H9 (cell line): ENCODE measurements around the gene IQSEC1. TPM values are rescaled to one million over a fixed set of nuclear protein-coding genes. Genes with fewer than 3 reads are reported as not detected.

Experiments used
- DNase-seq: peaks from one replicate; pipeline ENCODE4 v3.0.0-alpha.2; 2017
- H2AFZ ChIP-seq: one replicate; pipeline ENCODE4 v1.6.1; 2013; ENCODE audit warnings: mild to moderate bottlenecking, low read length, control low read depth, moderate library complexity
- H2AK5ac ChIP-seq: 2 replicates; pipeline ENCODE4 v1.6.1; 2013; ENCODE audit warnings: low read length, control low read depth, mixed read lengths; ENCODE audit not compliant: insufficient read length
- H2BK120ac ChIP-seq: one replicate; pipeline ENCODE4 v1.6.1; 2013; ENCODE audit warnings: low read depth, mild to moderate bottlenecking, low read length, control low read depth, inconsistent platforms; ENCODE audit not compliant: poor library complexity, severe bottlenecking
- H2BK12ac ChIP-seq: 2 replicates; pipeline ENCODE4 v1.6.1; 2013; ENCODE audit warnings: low read length, control low read depth, mixed read lengths, low read depth; ENCODE audit not compliant: insufficient read length
- H2BK15ac ChIP-seq: 2 replicates; pipeline ENCODE4 v1.6.1; 2013; ENCODE audit warnings: low read depth, low read length, control low read depth
- H2BK20ac ChIP-seq: one replicate; pipeline ENCODE4 v1.6.1; 2013; ENCODE audit warnings: low read depth, mild to moderate bottlenecking, low read length, control low read depth, inconsistent platforms; ENCODE audit not compliant: poor library complexity, severe bottlenecking
- H2BK5ac ChIP-seq: 2 replicates; pipeline ENCODE4 v1.6.1; 2013; ENCODE audit warnings: low read length, control low read depth, mixed read lengths; ENCODE audit not compliant: insufficient read length
- H3K14ac ChIP-seq: 2 replicates; pipeline ENCODE4 v1.6.1; 2013; ENCODE audit warnings: low read length, control low read depth; ENCODE audit not compliant: insufficient read depth
- H3K18ac ChIP-seq: 2 replicates; pipeline ENCODE4 v1.6.1; 2013; ENCODE audit warnings: low read depth, mild to moderate bottlenecking, mixed read lengths, low read length, control low read depth; ENCODE audit not compliant: insufficient read length
- H3K23ac ChIP-seq: 2 replicates; pipeline ENCODE4 v1.6.1; 2013; ENCODE audit warnings: low read length, control low read depth, mixed read lengths, low read depth; ENCODE audit not compliant: insufficient read length
- H3K23me2 ChIP-seq: 2 replicates; pipeline ENCODE4 v1.6.1; 2013; ENCODE audit warnings: low read depth, mild to moderate bottlenecking, mixed read lengths, low read length, control low read depth; ENCODE audit not compliant: insufficient read length, poor library complexity, severe bottlenecking
- H3K27ac ChIP-seq: 2 replicates; pipeline ENCODE4 v1.5.1; 2013; ENCODE audit warnings: low read length, control low read depth, mixed read lengths, low read depth; ENCODE audit not compliant: insufficient read length
- H3K27me3 ChIP-seq: 2 replicates; pipeline ENCODE4 v1.6.1; 2013; ENCODE audit warnings: low read length, control low read depth, inconsistent platforms; ENCODE audit not compliant: insufficient read depth
- H3K4ac ChIP-seq: 2 replicates; pipeline ENCODE4 v1.6.1; 2013; ENCODE audit warnings: low read depth, mild to moderate bottlenecking, control low read depth, inconsistent platforms, low read length, moderate library complexity
- H3K4me1 ChIP-seq: 2 replicates; pipeline ENCODE4 v1.6.1; 2013; ENCODE audit warnings: low read length, control low read depth, inconsistent platforms; ENCODE audit not compliant: insufficient read depth
- H3K4me2 ChIP-seq: 2 replicates; pipeline ENCODE4 v1.6.1; 2013; ENCODE audit warnings: low read length, control low read depth, mixed read lengths; ENCODE audit not compliant: insufficient read length, insufficient read depth
- H3K56ac ChIP-seq: 2 replicates; pipeline ENCODE4 v1.6.1; 2013; ENCODE audit warnings: low read depth, mild to moderate bottlenecking, mixed read lengths, low read length, control low read depth; ENCODE audit not compliant: insufficient read length
- H3K79me1 ChIP-seq: 2 replicates; pipeline ENCODE4 v1.6.1; 2013; ENCODE audit warnings: low read depth, mild to moderate bottlenecking, moderate library complexity, low read length, control low read depth, inconsistent platforms; ENCODE audit not compliant: insufficient read depth, poor library complexity, severe bottlenecking
- H3K79me2 ChIP-seq: 2 replicates; pipeline ENCODE4 v1.6.1; 2013; ENCODE audit warnings: low read length, control low read depth, inconsistent platforms; ENCODE audit not compliant: insufficient read depth
- H3K9ac ChIP-seq: 2 replicates; pipeline ENCODE4 v1.6.1; 2013; ENCODE audit warnings: low read length, control low read depth, mixed read lengths; ENCODE audit not compliant: insufficient read length; ENCODE audit errors: extremely low read depth
- H3K9me3 ChIP-seq: one replicate; pipeline ENCODE4 v1.6.1; 2013; ENCODE audit warnings: low read depth, low read length, inconsistent platforms; ENCODE audit not compliant: control insufficient read depth
- H3T11ph ChIP-seq: one replicate; pipeline ENCODE4 v1.6.1; 2013; ENCODE audit warnings: mild to moderate bottlenecking, low read length, control low read depth, inconsistent platforms
- H4K20me1 ChIP-seq: one replicate; pipeline ENCODE4 v1.6.1; 2013; ENCODE audit not compliant: control insufficient read depth, insufficient read length, insufficient read depth
- H4K5ac ChIP-seq: 2 replicates; pipeline ENCODE4 v1.6.1; 2013; ENCODE audit warnings: low read depth, mild to moderate bottlenecking, mixed read lengths, low read length, control low read depth; ENCODE audit not compliant: insufficient read length
- H4K8ac ChIP-seq: replicated peaks from 2 replicates; pipeline ENCODE4 v1.6.1; 2013; ENCODE audit warnings: low read length, control low read depth, mixed read lengths, low read depth; ENCODE audit not compliant: insufficient read length
- H4K91ac ChIP-seq: 2 replicates; pipeline ENCODE4 v1.6.1; 2013; ENCODE audit warnings: low read depth, mild to moderate bottlenecking, moderate library complexity, mixed read lengths, low read length, control low read depth; ENCODE audit not compliant: insufficient read length
- H3K27ac Mint-ChIP-seq, 3 experiments: 2 replicates in 2 of 3; 3 replicates in 1 of 3; pipeline ENCODE4 v1.8.0; 2020 to 2021; ENCODE audit warnings: mixed read lengths in 3 of 3, mild to moderate bottlenecking in 1 of 3, moderate library complexity in 1 of 3
- H3K27me3 Mint-ChIP-seq: 2 replicates; pipeline ENCODE4 v1.8.0; 2021; ENCODE audit warnings: low read depth, mild to moderate bottlenecking, moderate library complexity, mixed read lengths
- H3K36me3 Mint-ChIP-seq, 3 experiments: 2 replicates in 2 of 3; 3 replicates in 1 of 3; pipeline ENCODE4 v1.8.0; 2020 to 2021; ENCODE audit warnings: low read depth in 3 of 3, mixed read lengths in 3 of 3; ENCODE audit not compliant: insufficient read depth in 1 of 3
- H3K4me1 Mint-ChIP-seq, 2 experiments: 2 replicates each; pipeline ENCODE4 v1.8.0; 2020; ENCODE audit warnings: mixed read lengths in 2 of 2
- H3K4me3 Mint-ChIP-seq, 2 experiments: 2 replicates in 1 of 2; 3 replicates in 1 of 2; pipeline ENCODE4 v1.8.0; 2020 to 2021; ENCODE audit warnings: mild to moderate bottlenecking in 2 of 2, mixed read lengths in 2 of 2, moderate library complexity in 1 of 2
- H3K9me3 Mint-ChIP-seq, 2 experiments: 2 replicates in 1 of 2; 3 replicates in 1 of 2; pipeline ENCODE4 v1.8.0; 2020; ENCODE audit warnings: mild to moderate bottlenecking in 2 of 2, mixed read lengths in 2 of 2, moderate library complexity in 1 of 2
- WGBS: extraction: QIAGEN DNeasy Blood & Tissue Kit; methylation state at CpG from one replicate; pipeline ENCODE4 v1.1.7; 2013; ENCODE audit warnings: missing lambda C conversion rate, low lambda C conversion rate, mixed read lengths; ENCODE audit not compliant: insufficient read length; ENCODE audit errors: extremely low coverage; 5-methylcytosine and 5-hydroxymethylcytosine counted together
- total RNA-seq: library from RNA; stranded (reverse); gene quantifications from 2 replicates; pipeline ENCODE4 v1.2.1, GENCODE V29; 2021
- TF ChIP-seq, protein P1 (sequence below): fragments of 200-600 bp; sonication (generic); conservative IDR thresholded peaks from 3 replicates; pipeline ENCODE4 v1.8.0; 2021; ENCODE audit warnings: antibody characterized with exemption, mild to moderate bottlenecking

Gene IQSEC1
- total RNA-seq, 1 experiment from 2014 or later, result 19.1 TPM

DNA sequence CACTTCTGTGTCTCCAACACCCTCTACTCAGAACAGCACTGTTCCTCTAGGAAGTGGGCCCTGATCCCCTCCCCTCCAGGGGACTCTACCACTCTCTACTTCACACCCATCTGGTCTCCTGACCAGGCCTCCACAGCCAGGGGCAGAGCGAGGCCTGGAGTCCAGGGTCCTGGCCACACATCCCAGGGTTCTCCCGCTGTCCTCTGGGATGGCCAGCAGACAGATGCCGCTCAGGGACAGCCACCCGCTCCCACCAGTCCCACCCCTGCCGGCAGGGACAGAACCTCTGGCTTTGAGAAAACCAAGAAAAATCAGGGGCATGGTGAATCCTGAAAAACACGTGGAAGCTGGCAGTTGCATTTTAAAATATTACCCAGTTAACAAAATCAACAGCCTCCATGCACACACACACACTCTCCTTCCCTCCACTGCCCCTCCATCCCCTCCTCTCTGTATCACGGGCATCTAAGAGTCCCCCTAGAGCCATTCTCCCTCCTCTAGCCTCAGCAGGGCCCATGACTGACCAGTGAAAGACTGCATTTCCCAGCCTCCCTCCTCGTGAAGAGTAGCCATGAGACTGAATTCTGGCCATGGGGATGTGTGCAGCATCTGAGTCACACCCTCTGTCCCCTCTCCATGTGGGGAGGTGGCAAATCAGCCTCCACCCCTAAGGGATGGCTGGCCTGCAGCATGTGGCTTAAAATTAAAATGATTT lies 32.1 kb upstream of the IQSEC1 start:
- no peak overlapping the region for H3K27ac ChIP-seq
- no peak overlapping the region for H4K91ac ChIP-seq
- H3K79me2 ChIP-seq, result no peaks in the 10 kb centered on the region
- H2AK5ac ChIP-seq, result no peak overlapping the region
- H3K79me1 ChIP-seq, result no peaks in the 10 kb centered on the region
- no peak overlapping the region for H3K4me2 ChIP-seq
- no peak overlapping the region for H3K4ac ChIP-seq
- H3K9ac ChIP-seq, result no peak overlapping the region
- no peaks in the 10 kb centered on the region for H3K4me1 ChIP-seq
- H3K9me3 ChIP-seq, result no peaks in the 10 kb centered on the region
- no peak overlapping the region for H3K4me3 Mint-ChIP-seq
- H2BK20ac ChIP-seq, result no peak overlapping the region
- H3K14ac ChIP-seq, result no peak overlapping the region
- TF ChIP-seq, protein P1, sequence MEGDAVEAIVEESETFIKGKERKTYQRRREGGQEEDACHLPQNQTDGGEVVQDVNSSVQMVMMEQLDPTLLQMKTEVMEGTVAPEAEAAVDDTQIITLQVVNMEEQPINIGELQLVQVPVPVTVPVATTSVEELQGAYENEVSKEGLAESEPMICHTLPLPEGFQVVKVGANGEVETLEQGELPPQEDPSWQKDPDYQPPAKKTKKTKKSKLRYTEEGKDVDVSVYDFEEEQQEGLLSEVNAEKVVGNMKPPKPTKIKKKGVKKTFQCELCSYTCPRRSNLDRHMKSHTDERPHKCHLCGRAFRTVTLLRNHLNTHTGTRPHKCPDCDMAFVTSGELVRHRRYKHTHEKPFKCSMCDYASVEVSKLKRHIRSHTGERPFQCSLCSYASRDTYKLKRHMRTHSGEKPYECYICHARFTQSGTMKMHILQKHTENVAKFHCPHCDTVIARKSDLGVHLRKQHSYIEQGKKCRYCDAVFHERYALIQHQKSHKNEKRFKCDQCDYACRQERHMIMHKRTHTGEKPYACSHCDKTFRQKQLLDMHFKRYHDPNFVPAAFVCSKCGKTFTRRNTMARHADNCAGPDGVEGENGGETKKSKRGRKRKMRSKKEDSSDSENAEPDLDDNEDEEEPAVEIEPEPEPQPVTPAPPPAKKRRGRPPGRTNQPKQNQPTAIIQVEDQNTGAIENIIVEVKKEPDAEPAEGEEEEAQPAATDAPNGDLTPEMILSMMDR, result no peak
- DNase-seq, result no peak
- H3K9me3 Mint-ChIP-seq, result no peaks in the 10 kb centered on the region
- H4K8ac ChIP-seq, result no peak overlapping the region
- H3K18ac ChIP-seq, result no peak overlapping the region
- no peak overlapping the region for H2BK5ac ChIP-seq
- H3K36me3 Mint-ChIP-seq, result no peaks in the 10 kb centered on the region; a peak in 1 of 7 replicates
- H3K27me3 Mint-ChIP-seq, result no peaks in the 10 kb centered on the region; the same call in 1 of the 2 replicates
- H3K23me2 ChIP-seq, result no peaks in the 10 kb centered on the region
- H4K20me1 ChIP-seq, result no peaks in the 10 kb centered on the region
- H3K23ac ChIP-seq, result no peak overlapping the region
- H2AFZ ChIP-seq, result no peak overlapping the region
- no peak overlapping the region for H3T11ph ChIP-seq
- no peak overlapping the region for H4K5ac ChIP-seq
- peak overlapping the region in 2 of 3 experiments; percentile 52 to 79; a peak in 3 of 7 replicates for H3K27ac Mint-ChIP-seq
- no peak overlapping the region for H2BK120ac ChIP-seq
- no peaks in the 10 kb centered on the region for H3K27me3 ChIP-seq
- H2BK15ac ChIP-seq, result no peak overlapping the region
- no peak overlapping the region for H2BK12ac ChIP-seq
- no peak overlapping the region for H3K56ac ChIP-seq
- WGBS, result no CpG with 5 or more reads among the region's 8 CpGs
- peaks cover 2 to 5% of the 10 kb centered on the region in 2 experiments; a peak in 1 of 4 replicates for H3K4me1 Mint-ChIP-seq
